GM23338 (cell line): ENCODE data around the gene PECR.

ENCODE experiments used
- CREB1 ChIP-seq: fragments of 250-450 bp; sonication (Bioruptor Pico); IDR thresholded peaks from 2 replicates; pipeline ENCODE4 v1.5.0; 2020; ENCODE audit warnings: low read depth, mild to moderate bottlenecking, moderate library complexity
- ETS1 ChIP-seq: IDR thresholded peaks from 2 replicates; pipeline ENCODE4 v1.6.1; 2016; ENCODE audit warnings: antibody characterized with exemption
- EZH2 ChIP-seq: fragments of 200-600 bp; sonication (generic); IDR thresholded peaks from one replicate; pipeline ENCODE4 v1.8.0; 2017; ENCODE audit warnings: antibody characterized with exemption, mild to moderate bottlenecking, low read depth; ENCODE audit not compliant: unreplicated experiment
- EZH2phosphoT487 ChIP-seq: fragments of 200-600 bp; sonication (generic); IDR thresholded peaks from one replicate; pipeline ENCODE4 v1.8.1; 2018; ENCODE audit warnings: antibody characterized with exemption; ENCODE audit not compliant: unreplicated experiment
- JUNB ChIP-seq: IDR thresholded peaks from one replicate; pipeline ENCODE4 v1.6.1; 2016; ENCODE audit warnings: antibody characterized with exemption; ENCODE audit not compliant: unreplicated experiment
- POLR2AphosphoS5 ChIP-seq: IDR thresholded peaks from 2 replicates; pipeline ENCODE4 v1.6.1; 2016; ENCODE audit warnings: antibody characterized with exemption, low read depth
- STAT1 ChIP-seq: IDR thresholded peaks from one replicate; pipeline ENCODE4 v1.6.1; 2016; ENCODE audit warnings: antibody characterized with exemption; ENCODE audit not compliant: unreplicated experiment
- ZNF331 ChIP-seq: fragments of 250-450 bp; sonication (Bioruptor Pico); IDR thresholded peaks from 2 replicates; pipeline ENCODE4 v1.5.0; 2020; ENCODE audit warnings: low read depth, mild to moderate bottlenecking, moderate library complexity
- ZNF462 ChIP-seq: fragments of 250-450 bp; sonication (Bioruptor Pico); IDR thresholded peaks from 2 replicates; pipeline ENCODE4 v1.5.0; 2020; ENCODE audit warnings: mild to moderate bottlenecking, moderate library complexity
- TF ChIP-seq, protein P1 (sequence below), 2 experiments: fragments of 200-600 bp in 1 of 2; sonication (generic) in 1 of 2; conservative IDR thresholded peaks; 2 replicates each; pipeline versions ENCODE4 v1.5.1 to v1.6.1; 2016 to 2017; ENCODE audit warnings: antibody characterized with exemption in 2 of 2, low read depth in 2 of 2, mild to moderate bottlenecking in 2 of 2, moderate library complexity in 1 of 2
- TF ChIP-seq, protein P2 (sequence below): IDR thresholded peaks from one replicate; pipeline ENCODE4 v1.6.1; 2018; ENCODE audit warnings: antibody characterized with exemption; ENCODE audit not compliant: unreplicated experiment

DNA sequence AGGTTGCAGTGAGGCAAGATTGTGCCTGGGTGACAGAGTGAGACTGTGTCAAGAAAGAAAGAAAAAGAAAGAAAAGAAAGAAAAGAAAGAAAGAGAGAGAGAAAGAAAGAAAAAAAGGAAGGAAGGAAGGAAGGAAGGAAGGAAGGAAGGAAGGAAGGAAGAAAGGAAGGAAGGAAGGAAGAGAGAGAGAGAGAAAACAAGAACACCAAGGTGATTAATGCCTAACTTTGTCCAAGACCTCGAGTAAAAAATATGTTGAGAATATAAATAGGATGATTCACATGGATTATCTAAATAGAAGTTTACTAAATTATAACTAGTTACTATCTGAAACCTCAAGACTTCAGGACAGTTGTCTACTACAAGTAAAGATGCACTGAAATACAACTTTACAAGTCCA is 7.2 kb downstream of the PECR start:
- TF ChIP-seq, protein P1, sequence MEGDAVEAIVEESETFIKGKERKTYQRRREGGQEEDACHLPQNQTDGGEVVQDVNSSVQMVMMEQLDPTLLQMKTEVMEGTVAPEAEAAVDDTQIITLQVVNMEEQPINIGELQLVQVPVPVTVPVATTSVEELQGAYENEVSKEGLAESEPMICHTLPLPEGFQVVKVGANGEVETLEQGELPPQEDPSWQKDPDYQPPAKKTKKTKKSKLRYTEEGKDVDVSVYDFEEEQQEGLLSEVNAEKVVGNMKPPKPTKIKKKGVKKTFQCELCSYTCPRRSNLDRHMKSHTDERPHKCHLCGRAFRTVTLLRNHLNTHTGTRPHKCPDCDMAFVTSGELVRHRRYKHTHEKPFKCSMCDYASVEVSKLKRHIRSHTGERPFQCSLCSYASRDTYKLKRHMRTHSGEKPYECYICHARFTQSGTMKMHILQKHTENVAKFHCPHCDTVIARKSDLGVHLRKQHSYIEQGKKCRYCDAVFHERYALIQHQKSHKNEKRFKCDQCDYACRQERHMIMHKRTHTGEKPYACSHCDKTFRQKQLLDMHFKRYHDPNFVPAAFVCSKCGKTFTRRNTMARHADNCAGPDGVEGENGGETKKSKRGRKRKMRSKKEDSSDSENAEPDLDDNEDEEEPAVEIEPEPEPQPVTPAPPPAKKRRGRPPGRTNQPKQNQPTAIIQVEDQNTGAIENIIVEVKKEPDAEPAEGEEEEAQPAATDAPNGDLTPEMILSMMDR (conservative IDR thresholded peaks at IDR 0.05; ENCODE audit: low read depth in 2 of 2), result no peak
- TF ChIP-seq EZH2phosphoT487 (no peak), POLR2AphosphoS5 (no peak), ETS1 (no peak), CREB1 (CRISPR knock-in tag) (no peak), ZNF331 (CRISPR knock-in tag) (no peak), JUNB (no peak), EZH2 (no peak), STAT1 (no peak), ZNF462 (no peak)
- TF ChIP-seq, protein P2, sequence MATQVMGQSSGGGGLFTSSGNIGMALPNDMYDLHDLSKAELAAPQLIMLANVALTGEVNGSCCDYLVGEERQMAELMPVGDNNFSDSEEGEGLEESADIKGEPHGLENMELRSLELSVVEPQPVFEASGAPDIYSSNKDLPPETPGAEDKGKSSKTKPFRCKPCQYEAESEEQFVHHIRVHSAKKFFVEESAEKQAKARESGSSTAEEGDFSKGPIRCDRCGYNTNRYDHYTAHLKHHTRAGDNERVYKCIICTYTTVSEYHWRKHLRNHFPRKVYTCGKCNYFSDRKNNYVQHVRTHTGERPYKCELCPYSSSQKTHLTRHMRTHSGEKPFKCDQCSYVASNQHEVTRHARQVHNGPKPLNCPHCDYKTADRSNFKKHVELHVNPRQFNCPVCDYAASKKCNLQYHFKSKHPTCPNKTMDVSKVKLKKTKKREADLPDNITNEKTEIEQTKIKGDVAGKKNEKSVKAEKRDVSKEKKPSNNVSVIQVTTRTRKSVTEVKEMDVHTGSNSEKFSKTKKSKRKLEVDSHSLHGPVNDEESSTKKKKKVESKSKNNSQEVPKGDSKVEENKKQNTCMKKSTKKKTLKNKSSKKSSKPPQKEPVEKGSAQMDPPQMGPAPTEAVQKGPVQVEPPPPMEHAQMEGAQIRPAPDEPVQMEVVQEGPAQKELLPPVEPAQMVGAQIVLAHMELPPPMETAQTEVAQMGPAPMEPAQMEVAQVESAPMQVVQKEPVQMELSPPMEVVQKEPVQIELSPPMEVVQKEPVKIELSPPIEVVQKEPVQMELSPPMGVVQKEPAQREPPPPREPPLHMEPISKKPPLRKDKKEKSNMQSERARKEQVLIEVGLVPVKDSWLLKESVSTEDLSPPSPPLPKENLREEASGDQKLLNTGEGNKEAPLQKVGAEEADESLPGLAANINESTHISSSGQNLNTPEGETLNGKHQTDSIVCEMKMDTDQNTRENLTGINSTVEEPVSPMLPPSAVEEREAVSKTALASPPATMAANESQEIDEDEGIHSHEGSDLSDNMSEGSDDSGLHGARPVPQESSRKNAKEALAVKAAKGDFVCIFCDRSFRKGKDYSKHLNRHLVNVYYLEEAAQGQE, result no peak
